ENCODE measurements around the gene AP5M1.
"Not testable (repeated sequence)": the region's sequence is repeated elsewhere in the genome, so short reads cannot be mapped to it uniquely, and the experiment has no call there.

The AP5M1 gene

DNA sequence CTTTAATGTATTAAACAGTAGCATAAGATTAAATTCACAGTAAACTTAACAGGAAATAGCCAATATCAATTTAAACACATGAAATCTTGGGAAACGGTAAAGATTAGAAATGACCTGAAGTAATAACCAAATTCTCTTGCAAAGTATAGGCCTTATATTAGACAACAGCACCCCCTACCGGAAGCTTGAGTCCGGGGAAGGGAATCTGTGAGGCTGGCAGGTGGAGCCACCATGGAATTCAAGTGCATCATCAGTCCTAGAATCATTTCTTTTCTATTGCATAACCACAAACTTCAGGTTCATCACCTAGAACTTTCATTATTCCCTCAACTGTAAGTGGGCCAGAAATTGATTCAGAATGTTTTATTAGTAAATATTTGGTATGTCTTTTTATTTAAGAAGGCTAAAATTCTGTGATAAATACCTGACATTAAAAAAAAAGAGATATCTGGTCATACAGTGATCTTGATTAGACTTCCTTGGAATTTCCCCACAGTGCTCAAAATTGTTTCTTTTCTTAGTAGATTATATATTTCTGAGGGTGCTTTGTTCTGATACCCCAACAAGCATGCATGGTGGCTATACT, 48.6 kb downstream of the AP5M1 start:
- peak; percentile 60 for TF ChIP-seq CTCF (IDR thresholded peaks at IDR 0.05; ENCODE audit: extremely low read depth, missing control alignments)
- DNase-seq (ENCODE audit: low spot score), result peak; percentile 67

GRCh38 chr14:57319636-57320192, 50.9 kb downstream of the AP5M1 start:
- no peak for TF ChIP-seq CTCF (IDR thresholded peaks at IDR 0.05; ENCODE audit: extremely low read depth, missing control alignments)
- DNase-seq (ENCODE audit: low spot score), result no peak

DNA sequence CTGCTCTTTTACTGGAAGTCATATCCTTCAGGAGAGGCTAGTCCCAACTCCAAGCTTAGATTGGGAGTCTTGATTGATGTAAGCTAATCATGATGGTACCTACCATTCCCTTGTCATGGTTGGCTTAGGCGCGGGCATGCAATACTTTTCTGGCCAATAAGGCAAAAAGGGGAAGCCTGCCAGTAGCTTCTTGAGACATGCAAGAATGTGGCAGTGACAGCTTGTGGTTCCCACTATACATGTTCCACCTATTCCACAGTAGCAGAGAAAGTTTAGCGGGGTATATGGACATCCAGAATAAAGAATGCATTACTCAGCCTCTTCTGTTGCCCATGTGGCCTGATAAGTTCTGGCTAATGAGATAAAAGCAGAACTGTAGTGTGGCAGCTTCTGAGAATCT, 55.0 kb downstream of the AP5M1 start:
- DNase-seq (ENCODE audit: low spot score), result no peak
- no peak for TF ChIP-seq CTCF (IDR thresholded peaks at IDR 0.05; ENCODE audit: extremely low read depth, missing control alignments)

DNA sequence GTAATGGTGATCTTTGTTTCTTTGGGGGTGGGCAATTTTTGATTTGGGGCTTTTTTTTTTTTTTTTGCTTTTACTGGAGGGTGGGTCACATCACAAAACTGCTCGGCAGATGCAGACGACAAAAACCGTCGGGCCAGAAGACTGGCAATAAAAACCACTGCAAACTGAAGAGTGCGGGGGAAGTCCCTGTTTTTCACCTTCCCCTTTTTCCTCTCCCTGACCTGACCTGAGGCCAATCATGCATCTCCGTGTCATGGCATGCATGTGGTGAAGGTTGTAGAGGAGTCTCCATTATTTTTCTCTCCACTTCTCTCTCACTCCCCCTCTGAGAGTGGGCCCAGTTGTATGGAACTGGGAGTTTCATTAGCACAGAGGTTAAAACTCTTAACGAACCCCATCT, 57.5 kb downstream of the AP5M1 start:
- peak; percentile 69 for DNase-seq (ENCODE audit: low spot score)
- TF ChIP-seq CTCF (IDR thresholded peaks at IDR 0.05; ENCODE audit: extremely low read depth, missing control alignments), result no peak

DNA sequence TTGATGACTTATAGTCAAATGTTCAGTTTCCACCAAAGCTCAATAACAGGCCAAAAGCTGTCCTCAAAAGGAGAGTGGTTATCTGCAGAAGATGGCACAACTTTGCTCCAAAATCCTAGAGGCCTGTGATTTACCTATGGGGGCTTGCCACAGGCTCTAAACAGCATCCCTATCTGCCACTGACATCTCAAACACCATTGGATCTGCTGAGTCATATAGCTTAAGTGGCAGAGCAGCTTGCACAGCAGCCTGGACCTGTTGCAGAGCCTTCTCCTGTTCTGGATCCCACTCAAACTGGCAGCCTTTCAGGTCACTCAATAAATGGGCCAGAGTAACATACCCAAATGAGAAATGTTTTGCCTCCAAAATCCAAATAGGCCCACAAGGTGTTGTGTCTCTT, 61.1 kb downstream of the AP5M1 start:
- no peak for DNase-seq (ENCODE audit: low spot score)
- TF ChIP-seq CTCF (IDR thresholded peaks at IDR 0.05; ENCODE audit: extremely low read depth, missing control alignments), result no peak

- DNase-seq (ENCODE audit: low spot score), result not testable (repeated sequence)
Observed at GRCh38 chr14:57332475-57332874, 63.7 kb downstream of the AP5M1 start.

- not testable (repeated sequence) for DNase-seq (ENCODE audit: low spot score)
Observed at GRCh38 chr14:57333726-57334125, 65.0 kb downstream of the AP5M1 start.

DNA sequence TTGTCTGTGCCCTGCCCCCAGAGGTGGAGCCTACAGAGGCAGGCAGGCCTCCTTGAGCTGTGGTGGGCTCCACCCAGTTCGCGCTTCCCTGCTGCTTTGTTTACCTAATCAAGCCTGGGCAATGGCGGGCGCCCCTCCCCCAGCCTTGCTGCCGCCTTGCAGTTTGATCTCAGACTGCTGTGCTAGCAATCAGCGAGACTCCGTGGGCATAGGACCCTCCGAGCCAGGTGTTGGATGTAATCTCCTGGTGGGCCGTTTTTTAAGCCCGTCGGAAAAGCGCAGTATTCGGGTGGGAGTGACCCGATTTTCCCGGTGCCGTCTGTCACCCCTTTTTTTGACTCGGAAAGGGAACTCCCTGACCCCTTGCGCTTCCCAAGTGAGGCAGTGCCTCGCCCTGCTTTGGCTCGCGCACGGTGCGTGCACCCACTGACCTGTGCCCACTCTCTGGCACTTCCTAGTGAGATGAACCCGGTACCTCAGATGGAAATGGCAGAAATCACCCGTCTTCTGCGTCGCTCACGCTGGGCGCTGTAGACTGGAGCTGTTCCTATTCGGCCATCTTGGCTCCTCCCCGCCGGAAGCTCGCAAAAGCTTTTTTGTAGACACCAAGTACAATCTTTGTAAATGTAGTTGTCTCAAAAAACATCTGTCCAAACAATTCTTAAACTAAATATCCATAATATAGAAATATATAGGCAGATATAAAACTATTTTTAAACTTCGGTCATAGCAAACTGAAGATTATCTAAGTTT, 75.0 kb downstream of the AP5M1 start:
- DNase-seq (ENCODE audit: low spot score), result not testable (repeated sequence)

GRCh38 chr14:57345106-57345505, 76.3 kb downstream of the AP5M1 start:
- no peak for DNase-seq (ENCODE audit: low spot score)
- TF ChIP-seq CTCF (IDR thresholded peaks at IDR 0.05; ENCODE audit: extremely low read depth, missing control alignments), result no peak

All from GM20000 (cell line).